IMR-90 (cell line): ENCODE results near the gene PRMT5. TPM values are rescaled to one million over a fixed set of nuclear protein-coding genes. Genes with fewer than 3 reads are reported as not detected.

ENCODE experiments used
- ATAC-seq: fragments of 200-7000 bp; cut with Tn5 transposase; 2 replicates; pipeline ENCODE4 v1.9.1; 2020; ENCODE audit warnings: low read depth, mild to moderate bottlenecking, moderate library complexity
- BruUV-seq: library from RNA; stranded (reverse); fragments of 400-500 nt; replicated peaks from 2 replicates; lab custom pipeline; 2021; lab: Mats Ljungman, UMichigan
- CTCF ChIA-PET: fragments of 300-600 bp; formaldehyde crosslinking; extraction: SDS; loops from one replicate; lab custom pipeline; 2021; ENCODE audit warnings: antibody characterized with exemption; lab: Yijun Ruan, JAX
- POLR2A ChIA-PET: fragments of 300-600 bp; sonication (Branson Sonifier 250); formaldehyde crosslinking; loops from one replicate; lab custom pipeline; 2022; ENCODE audit warnings: antibody characterized with exemption; ENCODE audit not compliant: unreplicated experiment; lab: Charles Lee
- DNase-seq: peaks from one replicate; pipeline ENCODE4 v3.0.0; 2013
- H2AFZ ChIP-seq: replicated peaks from 2 replicates; pipeline ENCODE3; 2013; ENCODE audit warnings: low read length, mild to moderate bottlenecking; ENCODE audit not compliant: poor library complexity
- H2AK5ac ChIP-seq: 2 replicates; pipeline ENCODE4 v1.6.1; 2013; ENCODE audit warnings: low read depth, low read length, inconsistent platforms
- H2AK9ac ChIP-seq: replicated peaks from 2 replicates; pipeline ENCODE3; 2013; ENCODE audit warnings: mild to moderate bottlenecking, low read depth, low read length, moderate library complexity; ENCODE audit not compliant: poor library complexity
- H2BK120ac ChIP-seq: 2 replicates; pipeline ENCODE4 v1.6.1; 2013; ENCODE audit warnings: low read depth, low read length, inconsistent platforms
- H2BK15ac ChIP-seq: 3 replicates; pipeline ENCODE4 v1.6.1; 2013; ENCODE audit warnings: low read depth, low read length, inconsistent platforms
- H2BK20ac ChIP-seq: 2 replicates; pipeline ENCODE4 v1.6.1; 2013; ENCODE audit warnings: low read depth, mild to moderate bottlenecking, inconsistent platforms, low read length, moderate library complexity
- H2BK5ac ChIP-seq: 2 replicates; pipeline ENCODE4 v1.6.1; 2013; ENCODE audit warnings: mild to moderate bottlenecking, low read depth, low read length, inconsistent platforms; ENCODE audit not compliant: poor library complexity, severe bottlenecking
- H3K14ac ChIP-seq: replicated peaks from 2 replicates; pipeline ENCODE4 v1.6.1; 2013; ENCODE audit warnings: low read depth, low read length, inconsistent platforms
- H3K18ac ChIP-seq: 2 replicates; pipeline ENCODE4 v1.6.1; 2013; ENCODE audit warnings: low read depth, low read length, control low read depth
- H3K23ac ChIP-seq: 2 replicates; pipeline ENCODE4 v1.6.1; 2013; ENCODE audit warnings: low read depth, low read length, inconsistent platforms
- H3K27ac ChIP-seq: 2 replicates; pipeline ENCODE4 v1.5.1; 2013; ENCODE audit warnings: mild to moderate bottlenecking, control low read depth, low read length; ENCODE audit not compliant: insufficient read depth
- H3K27me3 ChIP-seq: 2 replicates; pipeline ENCODE4 v1.6.1; 2013; ENCODE audit warnings: low read length; ENCODE audit not compliant: control insufficient read depth, insufficient read depth
- H3K36me3 ChIP-seq: 2 replicates; pipeline ENCODE4 v1.6.1; 2013; ENCODE audit warnings: low read length, mixed read lengths; ENCODE audit not compliant: control insufficient read depth, insufficient read depth
- H3K4ac ChIP-seq: 2 replicates; pipeline ENCODE4 v1.6.1; 2013; ENCODE audit warnings: low read depth, low read length, inconsistent platforms
- H3K4me1 ChIP-seq: 2 replicates; pipeline ENCODE4 v1.6.1; 2013; ENCODE audit warnings: low read length, mixed read lengths; ENCODE audit not compliant: control insufficient read depth, insufficient read depth
- H3K4me2 ChIP-seq: 2 replicates; pipeline ENCODE4 v1.6.1; 2013; ENCODE audit warnings: low read depth, mild to moderate bottlenecking, control low read depth, low read length, moderate library complexity
- H3K4me3 ChIP-seq: 2 replicates; pipeline ENCODE4 v1.5.1; 2013; ENCODE audit warnings: low read depth, mild to moderate bottlenecking, control low read depth, low read length, moderate library complexity; ENCODE audit not compliant: insufficient read depth
- H3K56ac ChIP-seq: 2 replicates; pipeline ENCODE4 v1.6.1; 2013; ENCODE audit warnings: low read length, inconsistent platforms; ENCODE audit not compliant: insufficient read depth; ENCODE audit errors: extremely low read depth
- H3K79me1 ChIP-seq, 2 experiments: 2 replicates each; pipeline ENCODE4 v1.6.1; 2013; ENCODE audit warnings: low read length in 2 of 2, inconsistent platforms in 1 of 2, low read depth in 1 of 2
- H3K9ac ChIP-seq: 2 replicates; pipeline ENCODE4 v1.6.1; 2013; ENCODE audit warnings: low read depth, low read length, control low read depth
- H3K9me1 ChIP-seq: 2 replicates; pipeline ENCODE4 v1.6.1; 2013; ENCODE audit warnings: low read length, inconsistent platforms; ENCODE audit not compliant: insufficient read depth
- H3K9me3 ChIP-seq: 2 replicates; pipeline ENCODE4 v1.6.1; 2013; ENCODE audit warnings: low read length; ENCODE audit not compliant: control insufficient read depth, insufficient read depth
- H4K20me1 ChIP-seq: 2 replicates; pipeline ENCODE4 v1.6.1; 2013; ENCODE audit warnings: low read length, inconsistent platforms; ENCODE audit not compliant: insufficient read depth
- H4K5ac ChIP-seq: 2 replicates; pipeline ENCODE4 v1.6.1; 2013; ENCODE audit warnings: mild to moderate bottlenecking, low read depth, low read length, control low read depth
- H4K8ac ChIP-seq, 2 experiments: 2 replicates each; pipeline ENCODE4 v1.6.1; 2013; ENCODE audit warnings: low read depth in 2 of 2, low read length in 2 of 2, control low read depth in 1 of 2, inconsistent platforms in 1 of 2
- H4K91ac ChIP-seq: 2 replicates; pipeline ENCODE4 v1.6.1; 2013; ENCODE audit warnings: low read depth, low read length, inconsistent platforms; ENCODE audit not compliant: insufficient read depth
- CEBPB ChIP-seq: IDR thresholded peaks from 2 replicates; pipeline ENCODE4 v1.6.1; 2012; ENCODE audit warnings: low read depth, low read length, improper control_type of control experiment
- CHD1 ChIP-seq: IDR thresholded peaks from 2 replicates; pipeline ENCODE4 v1.6.1; 2012; ENCODE audit warnings: low read depth, low read length, improper control_type of control experiment
- MAZ ChIP-seq: IDR thresholded peaks from 2 replicates; pipeline ENCODE4 v1.6.1; 2012; ENCODE audit warnings: low read depth, mild to moderate bottlenecking, low read length, improper control_type of control experiment, moderate library complexity, borderline replicate concordance
- MXI1 ChIP-seq: IDR thresholded peaks from 2 replicates; pipeline ENCODE4 v1.6.1; 2012; ENCODE audit warnings: low read depth, mild to moderate bottlenecking, low read length, moderate library complexity, borderline replicate concordance
- NFE2L2 ChIP-seq: fragments of 150-350 bp; IDR thresholded peaks from 2 replicates; pipeline ENCODE4 v1.6.1; 2016; ENCODE audit warnings: low read depth, mild to moderate bottlenecking, low read length
- RAD21 ChIP-seq: IDR thresholded peaks from 2 replicates; pipeline ENCODE4 v1.6.1; 2012; ENCODE audit warnings: low read length, improper control_type of control experiment
- SMC3 ChIP-seq: fragments of 150-350 bp; IDR thresholded peaks from 2 replicates; pipeline ENCODE4 v1.6.1; 2016; ENCODE audit warnings: low read depth, mild to moderate bottlenecking, antibody characterized with exemption, low read length, moderate library complexity
- WGBS, 2 experiments: methylation state at CpG; one replicate each; pipeline versions ENCODE4 v1.1.5 to v1.1.7; 2013; ENCODE audit warnings: missing lambda C conversion rate in 2 of 2; ENCODE audit not compliant: insufficient read length in 1 of 2; ENCODE audit errors: extremely low coverage in 2 of 2; 5-methylcytosine and 5-hydroxymethylcytosine counted together
- dilution Hi-C: fragments of 300-500 bp; cut with HindIII; formaldehyde crosslinking; loops from one replicate; pipeline ENCODE4 v1.14.3; 2018; ENCODE audit warnings: low sequenced_read_pairs; ENCODE audit not compliant: unreplicated experiment
- in situ Hi-C: fragments of 300-500 bp; cut with MboI; formaldehyde crosslinking; loops from 3 replicates; pipeline ENCODE4 v1.14.3; 2019; ENCODE audit warnings: low sequenced_read_pairs, inconsistent platforms, mixed read lengths
- intact Hi-C: fragments of 100-400 bp; cut with micrococcal nuclease; formaldehyde crosslinking; loops from 2 replicates; pipeline ENCODE4 v1.10.0; 2022
- polyA plus RNA-seq, 3 experiments: library from polyadenylated mRNA; depleted of rRNA; stranded (reverse); fragments of >200 nt; gene quantifications; 2 replicates each; pipeline ENCODE4 v1.2.3, GENCODE V29; 2012; ENCODE audit warnings: low replicate concordance in 1 of 3
- total RNA-seq: library from RNA; depleted of rRNA; stranded (reverse); fragments of >200 nt; gene quantifications from 2 replicates; pipeline ENCODE4 v1.2.3, GENCODE V29; 2012
- TF ChIP-seq, protein P1 (sequence below): fragments of 150-350 bp; IDR thresholded peaks from 2 replicates; pipeline ENCODE4 v1.6.1; 2016; ENCODE audit warnings: low read depth, mild to moderate bottlenecking, low read length, moderate library complexity, borderline replicate concordance

Gene PRMT5
- total and polyA plus RNA-seq, 2 of the 4 experiments (the other 2 are of a cell fraction): 99.3 to 136 TPM

DNA sequence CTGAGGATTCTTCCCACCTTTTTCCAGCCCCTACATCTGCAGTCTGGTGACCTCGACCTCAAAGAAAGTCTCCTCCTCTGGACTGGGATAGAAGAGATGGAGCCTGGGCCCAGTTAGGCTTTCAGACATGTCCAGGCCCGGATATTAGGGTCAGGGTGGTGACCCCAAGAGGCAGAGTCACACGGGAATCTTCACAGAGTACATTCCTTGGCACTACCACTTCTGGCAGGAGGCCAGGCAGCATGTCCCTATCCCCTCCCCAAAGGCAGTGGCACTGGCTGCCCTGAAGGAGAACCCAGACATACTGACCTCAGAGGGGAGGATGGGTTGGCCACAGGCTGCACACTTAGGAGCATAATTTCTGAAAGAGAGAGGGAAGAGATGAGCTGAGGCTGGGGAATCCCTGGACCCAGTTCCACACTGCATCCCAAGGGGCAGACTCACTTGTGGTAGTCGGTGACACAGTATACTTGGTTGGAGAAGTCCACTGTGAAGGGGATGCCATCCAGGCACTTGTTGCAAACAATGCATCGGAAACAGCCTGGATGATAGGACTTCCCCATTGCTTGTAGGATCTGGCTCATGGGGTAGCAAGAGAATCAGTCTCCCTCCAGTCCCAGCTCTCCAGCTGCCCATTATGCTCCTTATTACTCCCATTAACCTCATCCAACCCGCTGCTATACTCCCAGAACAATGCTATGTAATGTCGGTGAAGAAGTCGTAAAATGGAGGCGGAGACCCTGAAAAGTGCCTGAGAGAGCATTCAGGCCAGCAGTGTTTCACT is 45.5 kb upstream of the PRMT5 start:
- CTCF ChIA-PET: no interaction called here
- H2AK9ac ChIP-seq: peak overlapping the region; percentile 9
- H3K4me2 ChIP-seq: no peak overlapping the region
- H3K56ac ChIP-seq: no peak overlapping the region
- H3K9me3 ChIP-seq: no peaks in the 10 kb centered on the region
- in situ Hi-C loops: no loop called here
- H2BK5ac ChIP-seq: peak overlapping the region; percentile 31
- no TSS peak for BruUV-seq
- H3K4me3 ChIP-seq: no peak overlapping the region
- peak overlapping the region in 1 of 2 experiments; percentile 8; a peak in 2 of 4 replicates for H4K8ac ChIP-seq
- H4K20me1 ChIP-seq: peaks cover 43% of the 10 kb centered on the region
- H3K23ac ChIP-seq: peak overlapping the region; percentile 64
- peaks cover 44 to 74% of the 10 kb centered on the region in 2 experiments for H3K79me1 ChIP-seq
- H3K9me1 ChIP-seq: peaks cover 5% of the 10 kb centered on the region; the same call in 1 of the 2 replicates
- WGBS, 2 experiments: 100% methylated on average over 1 of the region's 9 CpGs; no CpG with 5 or more reads in 1 of the 2 experiments
- DNase-seq (no peak), ATAC-seq (no peak)
- H4K91ac ChIP-seq: no peak overlapping the region
- H3K18ac ChIP-seq: no peak overlapping the region
- dilution Hi-C loops: no loop called here
- no peak overlapping the region for H4K5ac ChIP-seq
- H3K4ac ChIP-seq: peak overlapping the region; percentile 20; the same call in 1 of the 2 replicates
- no peak overlapping the region for H2BK120ac ChIP-seq
- peaks cover 38% of the 10 kb centered on the region for H3K4me1 ChIP-seq
- H3K14ac ChIP-seq: no peak overlapping the region
- H2BK20ac ChIP-seq: no peak overlapping the region
- H3K27ac ChIP-seq: peak overlapping the region; percentile 21; the same call in 1 of the 2 replicates
- H3K27me3 ChIP-seq: no peaks in the 10 kb centered on the region
- intact Hi-C loops: no loop called here
- no peak overlapping the region for H2AFZ ChIP-seq
- no peak overlapping the region for H2BK15ac ChIP-seq
- H3K36me3 ChIP-seq: peaks cover 51% of the 10 kb centered on the region
- H3K9ac ChIP-seq: 0 out of 2 replicates have a peak overlapping the region, but pooled peaks have one; percentile 15
- TF ChIP-seq SMC3: no peak
- no peak for TF ChIP-seq MXI1
- TF ChIP-seq, protein P1, sequence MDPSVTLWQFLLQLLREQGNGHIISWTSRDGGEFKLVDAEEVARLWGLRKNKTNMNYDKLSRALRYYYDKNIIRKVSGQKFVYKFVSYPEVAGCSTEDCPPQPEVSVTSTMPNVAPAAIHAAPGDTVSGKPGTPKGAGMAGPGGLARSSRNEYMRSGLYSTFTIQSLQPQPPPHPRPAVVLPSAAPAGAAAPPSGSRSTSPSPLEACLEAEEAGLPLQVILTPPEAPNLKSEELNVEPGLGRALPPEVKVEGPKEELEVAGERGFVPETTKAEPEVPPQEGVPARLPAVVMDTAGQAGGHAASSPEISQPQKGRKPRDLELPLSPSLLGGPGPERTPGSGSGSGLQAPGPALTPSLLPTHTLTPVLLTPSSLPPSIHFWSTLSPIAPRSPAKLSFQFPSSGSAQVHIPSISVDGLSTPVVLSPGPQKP: no peak
- no peak for TF ChIP-seq NFE2L2
- no peak for TF ChIP-seq CHD1
- no peak for TF ChIP-seq MAZ
- no peak for TF ChIP-seq CEBPB
- no peak for TF ChIP-seq RAD21
- POLR2A ChIA-PET: interaction anchor here (0.6 kb wide), 1 partner anchor 47 kb away, joined by 5 read pairs; no protein-coding TSS in a partner anchor
- H2AK5ac ChIP-seq: peak overlapping the region; percentile 40; the same call in 1 of the 2 replicates
